Fibroblast of pulmonary artery (primary cell): Measurements from ENCODE around the gene CCSER1.
A peak's percentile ranks its signal among the peaks of the same experiment; 100 is the strongest.

Experiments used
- DNase-seq: peaks from one replicate; pipeline ENCODE4 v3.0.0-alpha.2; 2010; ENCODE audit warnings: low read depth
- H3K4me3 ChIP-seq: replicated peaks from 2 replicates; pipeline ENCODE4 v1.5.1; 2011; ENCODE audit warnings: low read depth, mild to moderate bottlenecking, control low read depth, low read length, moderate library complexity
- CTCF ChIP-seq: IDR thresholded peaks from 2 replicates; pipeline ENCODE4 v1.5.1; 2011; ENCODE audit warnings: mild to moderate bottlenecking, control low read depth, low read length, inconsistent platforms; ENCODE audit errors: missing control alignments

CCSER1 gene

GRCh38 chr4:90597927-90598326 lies 470.7 kb downstream of the CCSER1 start:
- no peak overlapping the region for H3K4me3 ChIP-seq
- no peak for DNase-seq
- TF ChIP-seq CTCF = no peak

GRCh38 chr4:90598741-90599140 lies 471.5 kb downstream of the CCSER1 start:
- H3K4me3 ChIP-seq = no peak overlapping the region
- no peak for TF ChIP-seq CTCF
- no peak for DNase-seq

DNA sequence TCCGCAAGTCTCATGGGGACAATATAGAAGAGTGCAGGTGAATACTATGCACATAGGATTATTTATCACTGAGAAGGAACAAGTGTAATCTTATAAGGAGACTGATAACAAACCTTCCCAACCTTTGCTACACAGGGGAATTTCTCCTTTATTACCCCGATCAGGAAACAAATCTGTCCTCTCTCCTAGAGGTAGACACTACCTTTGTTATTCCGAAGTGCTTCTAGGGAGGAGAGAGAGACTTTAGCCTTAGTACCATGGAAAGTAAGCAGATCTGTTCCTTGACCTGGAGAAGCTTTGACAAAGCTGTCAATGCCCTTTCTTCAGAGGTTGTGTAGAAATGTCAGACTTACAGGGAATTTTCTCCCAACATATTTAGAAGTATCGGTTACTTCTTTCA lies 475.5 kb downstream of the CCSER1 start:
- no peak for TF ChIP-seq CTCF
- DNase-seq = no peak

DNA sequence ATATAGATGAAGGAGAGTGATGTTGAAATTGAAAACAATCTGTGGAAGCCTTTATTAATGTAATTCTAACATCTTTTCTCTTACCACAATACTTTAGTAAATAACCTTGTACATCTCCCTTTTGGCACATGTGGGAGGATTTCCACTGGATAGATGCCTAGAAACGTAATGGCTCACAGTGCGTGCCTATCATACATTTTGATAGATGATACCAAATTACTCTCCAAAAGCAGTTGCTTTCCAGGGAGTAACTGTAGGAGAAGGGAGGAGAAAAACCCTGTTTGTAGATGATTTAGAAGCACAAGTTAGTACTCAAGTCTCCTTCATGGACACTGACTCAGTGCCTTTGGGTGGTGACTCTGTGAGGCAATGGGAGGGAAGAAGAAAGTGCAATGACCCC lies 476.3 kb downstream of the CCSER1 start:
- peak; percentile 2 for DNase-seq
- TF ChIP-seq CTCF = no peak
- no peak overlapping the region for H3K4me3 ChIP-seq

More for the DNA sequence above, 475.5 kb downstream of the CCSER1 start:
- H3K4me3 ChIP-seq = no peak overlapping the region

- no peak for TF ChIP-seq CTCF
These were observed 479.6 kb downstream of the CCSER1 start for GRCh38 chr4:90606781-90607180.

DNA sequence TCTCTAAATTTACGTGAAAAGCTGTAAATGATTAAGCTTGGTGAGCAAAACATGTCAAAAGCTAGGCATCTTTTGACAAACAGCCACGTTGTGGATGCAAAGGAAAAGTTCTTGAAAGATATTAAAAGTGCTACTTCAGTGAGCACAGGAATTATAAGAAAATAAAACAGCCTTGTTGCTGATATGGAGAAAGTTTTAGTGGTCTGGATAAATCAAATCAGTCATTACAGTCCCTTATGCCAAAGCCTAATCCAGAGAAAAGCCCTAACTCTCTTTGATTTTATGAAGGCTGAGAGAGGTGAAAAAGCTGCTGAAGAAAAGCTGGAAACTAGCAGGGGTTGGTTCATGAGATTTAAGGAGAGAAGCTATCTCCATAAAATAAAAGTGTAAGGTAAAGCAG lies 487.2 kb downstream of the CCSER1 start:
- no peak for DNase-seq
- no peak overlapping the region for H3K4me3 ChIP-seq
- TF ChIP-seq CTCF = no peak

More at GRCh38 chr4:90606781-90607180, 479.6 kb downstream of the CCSER1 start:
- no peak for DNase-seq
- no peak overlapping the region for H3K4me3 ChIP-seq

DNA sequence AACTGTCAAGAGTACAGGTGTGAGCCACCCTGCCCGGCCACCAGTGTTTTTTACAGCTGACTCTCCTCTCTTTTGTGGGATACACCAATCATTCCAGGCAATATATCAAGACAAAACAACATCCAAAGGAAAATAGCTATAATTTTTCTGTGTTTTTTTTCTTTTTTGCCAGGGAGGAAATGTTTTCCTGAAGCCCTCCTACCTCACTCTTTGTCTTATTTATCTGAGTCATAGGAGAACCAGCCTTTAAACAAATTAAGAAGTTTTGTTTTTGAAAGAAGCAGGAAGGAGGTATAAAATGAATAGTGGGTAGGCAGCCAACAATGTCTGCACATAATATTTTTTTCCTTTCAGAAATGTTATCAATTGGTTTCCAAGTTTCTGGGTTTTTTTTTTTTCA lies 493.9 kb downstream of the CCSER1 start:
- no peak overlapping the region for H3K4me3 ChIP-seq
- no peak for TF ChIP-seq CTCF
- peak; percentile 18 for DNase-seq
